Lower lobe of right lung (tissue), 2 donors: ENCODE measurements around the gene AFF3. TPM values are rescaled to one million over a fixed set of nuclear protein-coding genes. Genes with fewer than 3 reads are reported as not detected.
"Not testable (repeated sequence)": the region's sequence is repeated elsewhere in the genome, so short reads cannot be mapped to it uniquely, and the experiment has no call there.

ENCODE experiments used
- ATAC-seq, 2 donors: fragments of 200-7000 bp; cut with Tn5 transposase; one replicate each; pipeline ENCODE4 v1.9.1; 2020 to 2022; ENCODE audit warnings: mild to moderate bottlenecking in 2 of 2, moderate library complexity in 2 of 2
- DNase-seq: peaks from one replicate; pipeline ENCODE4 v3.0.0-alpha.2; 2020
- H3K27ac ChIP-seq: fragments of 200-600 bp; one replicate; pipeline ENCODE4 v1.8.0; 2022
- H3K27me3 ChIP-seq: fragments of 200-600 bp; one replicate; pipeline ENCODE4 v1.8.0; 2022; ENCODE audit warnings: low read depth
- H3K36me3 ChIP-seq: fragments of 200-600 bp; one replicate; pipeline ENCODE4 v1.8.0; 2022; ENCODE audit warnings: mild to moderate bottlenecking
- H3K4me1 ChIP-seq: fragments of 200-600 bp; one replicate; pipeline ENCODE4 v1.8.0; 2022
- H3K4me3 ChIP-seq: fragments of 200-600 bp; one replicate; pipeline ENCODE4 v1.8.0; 2022; ENCODE audit warnings: mild to moderate bottlenecking
- H3K9me3 ChIP-seq: fragments of 200-600 bp; one replicate; pipeline ENCODE4 v1.8.0; 2022
- intact Hi-C: fragments of 100-400 bp; cut with DNase I; formaldehyde crosslinking; loops from one replicate; pipeline ENCODE4 v1.11.0; 2022
- total RNA-seq: library from RNA; stranded (reverse); fragmentation: NEBNext Ultra II Directional; extraction: Animal tissue kit (Norgen Biotek cat#: 25700); gene quantifications from one replicate; pipeline ENCODE4 v1.2.1, GENCODE V29; 2021
- TF ChIP-seq, protein P1 (sequence below): fragments of 200-600 bp; IDR thresholded peaks from one replicate; pipeline ENCODE4 v1.8.0; 2022; ENCODE audit warnings: antibody characterized with exemption, mild to moderate bottlenecking
- donor health status: DM: no; HTN: yes; CAD: no; lungs with severe emphysema.

The AFF3 gene
- total RNA-seq, 1 donor from 2014 or later = 57.3 TPM

DNA sequence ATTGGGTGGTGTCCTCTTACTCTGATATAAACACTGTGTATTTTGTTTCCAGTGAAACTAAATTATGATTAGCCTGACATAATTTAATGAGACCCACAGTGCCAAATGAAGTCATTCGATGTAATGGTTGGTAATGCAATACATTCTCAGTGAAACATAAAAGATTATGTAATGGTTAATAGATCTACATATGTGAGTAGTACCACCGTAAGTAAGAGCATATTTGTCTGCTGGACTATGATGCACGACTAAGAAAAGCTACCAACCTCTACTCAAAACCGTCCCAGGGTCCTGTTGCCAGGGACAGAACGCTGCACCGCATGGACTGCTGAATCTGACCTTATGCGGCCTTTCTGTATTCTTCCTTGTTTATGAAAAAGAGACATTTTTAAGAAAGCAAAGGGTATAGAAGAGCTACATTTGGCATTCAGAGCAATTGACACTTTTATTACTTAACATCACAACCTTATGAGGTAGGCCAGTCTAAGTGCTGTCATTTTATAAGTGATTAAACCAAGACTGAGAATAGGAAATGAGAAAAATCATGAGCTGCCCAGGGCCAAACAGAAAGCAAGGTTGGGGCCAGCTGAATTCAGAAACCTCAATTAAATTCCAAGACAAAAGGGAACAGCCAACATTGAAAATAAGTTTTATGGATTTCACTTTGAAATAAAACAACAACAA, 44.6 kb downstream of the AFF3 start:
- H3K9me3 ChIP-seq = not testable (repeated sequence)

GRCh38 chr2:100095845-100096244, 46.5 kb downstream of the AFF3 start:
- ATAC-seq, H3K9me3 ChIP-seq, H3K36me3 ChIP-seq, H3K4me1 ChIP-seq, H3K27me3 ChIP-seq, intact Hi-C loops, H3K27ac ChIP-seq, DNase-seq, H3K4me3 ChIP-seq: not testable (repeated sequence)

More for the DNA sequence above, 44.6 kb downstream of the AFF3 start:
- H3K36me3 ChIP-seq, H3K4me1 ChIP-seq, H3K27me3 ChIP-seq, intact Hi-C loops, H3K27ac ChIP-seq, DNase-seq, ATAC-seq, H3K4me3 ChIP-seq: not testable (repeated sequence)

- DNase-seq, H3K36me3 ChIP-seq, H3K27ac ChIP-seq, intact Hi-C loops, H3K9me3 ChIP-seq, H3K4me1 ChIP-seq, ATAC-seq, H3K4me3 ChIP-seq, H3K27me3 ChIP-seq: not testable (repeated sequence)
These were observed 50.6 kb downstream of the AFF3 start for GRCh38 chr2:100091807-100092206.

DNA sequence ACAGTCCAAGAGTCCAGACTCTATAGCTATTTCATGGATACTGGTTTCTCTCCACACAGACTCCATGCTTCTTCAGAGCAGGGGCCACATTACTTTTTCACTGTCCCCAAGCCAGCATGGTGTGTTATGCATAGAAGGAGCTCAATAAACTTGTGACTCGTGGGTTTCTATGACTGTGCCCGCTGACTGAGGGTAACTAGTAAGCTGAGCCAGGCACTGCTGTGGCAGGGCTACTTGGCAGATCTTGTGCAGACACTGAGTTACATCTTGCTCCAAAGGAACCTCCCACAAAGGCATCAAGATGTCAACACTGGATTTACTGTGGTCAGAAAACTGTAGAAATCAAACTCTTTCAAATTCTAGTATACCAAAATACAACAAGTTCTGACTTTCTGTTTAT, 56.6 kb downstream of the AFF3 start:
- H3K27ac ChIP-seq, H3K4me1 ChIP-seq, H3K27me3 ChIP-seq, H3K4me3 ChIP-seq, intact Hi-C loops, ATAC-seq, H3K36me3 ChIP-seq, DNase-seq, H3K9me3 ChIP-seq: not testable (repeated sequence)

DNA sequence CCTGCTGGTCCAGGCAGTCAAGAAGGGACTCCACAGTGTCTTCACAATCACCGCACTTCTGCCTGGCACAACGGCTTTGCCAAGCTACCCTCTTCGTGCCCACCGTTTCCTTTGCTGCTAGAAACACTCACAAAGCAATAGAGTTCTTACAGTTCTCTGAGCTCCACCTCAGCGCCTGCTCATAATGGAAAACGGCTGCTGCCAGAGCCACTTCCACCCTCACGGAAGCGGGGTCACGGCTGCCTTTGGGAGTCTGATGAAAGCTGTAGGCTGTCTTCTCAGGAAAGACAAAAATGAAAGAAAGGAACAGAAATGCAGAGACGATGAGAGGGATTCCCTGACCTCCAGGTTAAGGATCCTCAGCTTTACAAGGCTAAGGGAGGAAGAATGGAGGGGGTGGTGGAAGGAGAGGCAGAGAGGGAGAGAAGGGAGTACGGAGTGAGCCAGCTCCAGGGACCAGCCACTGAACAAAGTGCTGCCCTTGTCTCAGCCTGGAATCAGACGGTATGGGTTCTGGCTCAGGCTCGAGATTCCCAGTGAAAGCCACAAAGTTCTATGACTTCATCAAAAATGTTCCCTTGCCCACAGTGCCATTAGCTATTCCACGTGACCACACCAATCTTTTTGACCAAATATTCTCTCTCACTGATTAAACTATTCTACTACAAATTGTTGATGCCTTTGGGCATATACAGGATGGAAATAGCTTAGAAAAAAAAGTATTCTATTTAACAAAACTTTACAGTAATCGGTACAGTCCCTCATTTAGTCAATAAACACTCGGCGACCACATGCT, 58.8 kb downstream of the AFF3 start:
- H3K4me1 ChIP-seq, H3K36me3 ChIP-seq, intact Hi-C loops, H3K27ac ChIP-seq, H3K27me3 ChIP-seq, ATAC-seq, H3K4me3 ChIP-seq, DNase-seq, H3K9me3 ChIP-seq: not testable (repeated sequence)

- H3K27ac ChIP-seq, intact Hi-C loops: not testable (repeated sequence)
- ATAC-seq = peak in 1 of 2 donors; percentile 52
These were observed 60.0 kb downstream of the AFF3 start for GRCh38 chr2:100082302-100082978.

GRCh38 chr2:100077935-100078334, 64.5 kb downstream of the AFF3 start:
- Histone ChIP-seq H3K4me3 (no peak overlapping the region), H3K27me3 (no peaks in the 10 kb centered on the region), H3K4me1 (no peaks in the 10 kb centered on the region), H3K36me3 (no peaks in the 10 kb centered on the region), H3K9me3 (no peaks in the 10 kb centered on the region), H3K27ac (no peak overlapping the region)
- intact Hi-C loops = no loop called here
- no peak for ATAC-seq
- DNase-seq = no peak
- TF ChIP-seq, protein P1, sequence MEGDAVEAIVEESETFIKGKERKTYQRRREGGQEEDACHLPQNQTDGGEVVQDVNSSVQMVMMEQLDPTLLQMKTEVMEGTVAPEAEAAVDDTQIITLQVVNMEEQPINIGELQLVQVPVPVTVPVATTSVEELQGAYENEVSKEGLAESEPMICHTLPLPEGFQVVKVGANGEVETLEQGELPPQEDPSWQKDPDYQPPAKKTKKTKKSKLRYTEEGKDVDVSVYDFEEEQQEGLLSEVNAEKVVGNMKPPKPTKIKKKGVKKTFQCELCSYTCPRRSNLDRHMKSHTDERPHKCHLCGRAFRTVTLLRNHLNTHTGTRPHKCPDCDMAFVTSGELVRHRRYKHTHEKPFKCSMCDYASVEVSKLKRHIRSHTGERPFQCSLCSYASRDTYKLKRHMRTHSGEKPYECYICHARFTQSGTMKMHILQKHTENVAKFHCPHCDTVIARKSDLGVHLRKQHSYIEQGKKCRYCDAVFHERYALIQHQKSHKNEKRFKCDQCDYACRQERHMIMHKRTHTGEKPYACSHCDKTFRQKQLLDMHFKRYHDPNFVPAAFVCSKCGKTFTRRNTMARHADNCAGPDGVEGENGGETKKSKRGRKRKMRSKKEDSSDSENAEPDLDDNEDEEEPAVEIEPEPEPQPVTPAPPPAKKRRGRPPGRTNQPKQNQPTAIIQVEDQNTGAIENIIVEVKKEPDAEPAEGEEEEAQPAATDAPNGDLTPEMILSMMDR = no peak

More at GRCh38 chr2:100082302-100082978, 60.0 kb downstream of the AFF3 start:
- H3K27me3 ChIP-seq, DNase-seq, H3K36me3 ChIP-seq, H3K4me3 ChIP-seq, H3K4me1 ChIP-seq, H3K9me3 ChIP-seq: not testable (repeated sequence)

GRCh38 chr2:100077456-100077855, 64.9 kb downstream of the AFF3 start:
- DNase-seq (no peak), ATAC-seq (no peak)
- Histone ChIP-seq H3K27ac (no peak overlapping the region), H3K9me3 (no peaks in the 10 kb centered on the region), H3K4me1 (peaks cover 2% of the 10 kb centered on the region), H3K4me3 (no peak overlapping the region), H3K27me3 (no peaks in the 10 kb centered on the region), H3K36me3 (no peaks in the 10 kb centered on the region)
- TF ChIP-seq, protein P1 = no peak
- intact Hi-C loops = no loop called here
